Left forelimb (tissue), 1 donor: ENCODE data around the gene FNDC11.
"Not testable (repeated sequence)": the region's sequence is repeated elsewhere in the genome, so short reads cannot be mapped to it uniquely, and the experiment has no call there.

ENCODE experiments used
- DNase-seq: peaks from one replicate; pipeline ENCODE4 v3.0.0-alpha.2; 2018; ENCODE audit warnings: low spot score

Gene FNDC11

DNA sequence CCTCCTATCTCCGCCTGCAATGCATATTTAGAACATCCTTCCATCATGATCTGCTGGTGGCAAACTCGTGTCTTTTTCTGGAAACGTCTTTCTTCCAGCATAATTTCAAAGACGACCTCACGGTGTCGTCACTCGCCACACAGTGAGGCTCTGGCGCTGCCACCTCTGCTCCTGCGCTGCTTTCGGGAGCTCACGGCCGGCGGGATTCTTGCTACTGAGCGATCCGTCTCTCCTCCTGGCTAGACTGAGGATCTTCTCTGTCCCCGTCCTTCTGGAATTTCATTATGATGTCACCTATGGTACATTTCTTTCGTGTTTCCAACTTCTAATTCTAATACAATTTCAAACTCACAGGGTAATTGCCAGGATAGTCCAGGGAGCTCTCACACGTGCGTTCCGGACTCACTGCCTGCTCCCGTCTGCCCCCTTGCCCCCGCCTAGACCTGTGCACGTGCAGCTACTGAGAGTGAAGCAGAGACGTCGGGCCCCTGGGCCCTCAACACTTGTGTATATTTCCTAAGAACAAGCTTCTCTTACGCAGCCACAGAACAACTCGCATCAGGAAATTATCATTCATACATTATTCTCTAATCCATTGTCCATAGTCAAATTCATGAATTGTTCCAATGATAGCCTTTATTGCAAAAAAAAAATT, 45.6 kb downstream of the FNDC11 start:
- no peak for DNase-seq

DNA sequence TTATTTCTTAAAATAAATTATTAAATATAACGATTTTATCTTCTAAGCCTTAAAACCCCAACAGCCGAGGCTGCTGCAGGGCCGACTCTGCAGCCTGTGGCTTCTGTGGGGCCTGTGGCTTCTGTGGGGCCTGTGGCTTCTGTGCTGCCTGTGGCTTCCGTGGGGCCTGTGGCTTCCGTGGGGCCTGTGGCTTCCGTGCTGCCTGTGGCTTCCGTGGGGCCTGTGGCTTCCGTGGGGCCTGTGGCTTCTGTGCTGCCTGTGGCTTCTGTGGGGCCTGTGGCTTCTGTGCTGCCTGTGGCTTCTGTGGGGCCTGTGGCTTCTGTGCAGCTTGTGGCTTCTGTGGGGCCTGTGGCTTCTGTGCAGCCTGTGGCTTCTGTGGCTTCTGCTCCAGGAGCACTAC, 47.7 kb downstream of the FNDC11 start:
- DNase-seq: not testable (repeated sequence)

DNA sequence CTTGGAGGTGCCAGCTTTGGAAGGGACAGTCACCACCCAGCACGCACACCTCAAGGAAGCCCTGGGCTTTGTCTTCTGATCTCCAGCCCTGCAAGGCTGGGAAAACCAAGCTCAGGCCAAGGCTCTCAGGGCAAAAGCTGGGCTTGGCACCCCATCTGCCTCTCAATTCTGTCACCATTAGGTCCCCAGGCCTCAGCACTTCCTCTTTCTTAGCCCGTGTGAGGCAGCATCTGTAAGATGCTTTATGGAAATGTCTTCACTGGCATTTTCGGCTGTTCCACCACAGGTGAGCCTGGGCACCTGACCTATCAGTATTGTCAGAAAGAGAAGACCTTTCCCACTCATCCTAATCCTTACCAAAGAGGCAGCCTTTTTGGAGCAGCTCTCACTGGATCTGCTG, 48.4 kb downstream of the FNDC11 start:
- DNase-seq: no peak
